ENCODE data around the gene FNBP1L. TPM values are rescaled to one million over a fixed set of nuclear protein-coding genes. Genes with fewer than 3 reads are reported as not detected.
A peak's percentile ranks its signal among the peaks of the same experiment; 100 is the strongest.
"Not testable (repeated sequence)": the region's sequence is repeated elsewhere in the genome, so short reads cannot be mapped to it uniquely, and the experiment has no call there.

The FNBP1L gene
- total and polyA plus RNA-seq, 7 donors, result 13.4 to 30.7 (median 20.1) TPM

GRCh38 chr1:93588955-93589354 is 141.0 kb downstream of the FNBP1L start:
- intact Hi-C loops (cut with DNase I), result no loop called here
- no peak for TF ChIP-seq POLR2AphosphoS5 (IDR thresholded peaks at IDR 0.05)
- TF ChIP-seq EP300 (IDR thresholded peaks at IDR 0.05), result no peak
- no peak for DNase-seq
- Histone ChIP-seq H3K27me3 (no peaks in the 10 kb centered on the region), H3K36me3 (peaks cover 0 to 32% (median 12%) of the 10 kb centered on the region in 4 donors), H3K9me3 (no peaks in the 10 kb centered on the region), H3K27ac (no peak overlapping the region), H3K4me3 (no peak overlapping the region), H3K4me1 (peaks cover 0 to 39% (median 38%) of the 10 kb centered on the region in 4 donors)
- 96 to 97% methylated on average over 20 of the region's 20 CpGs for WGBS, 2 donors

- H3K9me3 ChIP-seq; H3K27me3 ChIP-seq; H3K4me3 ChIP-seq; intact Hi-C loops (cut with DNase I); DNase-seq: not testable (repeated sequence)
- Histone ChIP-seq H3K27ac (peak overlapping the region in 1 of 4 donors; percentile 51), H3K4me1 (peaks cover 0 to 44% (median 39%) of the 10 kb centered on the region in 4 donors), H3K36me3 (peaks cover 0 to 32% (median 12%) of the 10 kb centered on the region in 4 donors)
- WGBS, 2 donors, result 13 to 53% methylated on average over 3 of the region's 3 CpGs
Observed at GRCh38 chr1:93591291-93591675, 143.4 kb downstream of the FNBP1L start.

GRCh38 chr1:93591676-93592550 is 144.0 kb downstream of the FNBP1L start:
- Histone ChIP-seq H3K36me3 (peaks cover 0 to 32% (median 12%) of the 10 kb centered on the region in 4 donors), H3K4me3 (no peak overlapping the region), H3K9me3 (no peaks in the 10 kb centered on the region), H3K4me1 (peaks cover 0 to 50% (median 44%) of the 10 kb centered on the region in 4 donors), H3K27me3 (no peaks in the 10 kb centered on the region), H3K27ac (peak overlapping the region in 3 of 4 donors; percentile 29 to 51 (median 39))
- DNase-seq, result peak; percentile 65
- TF ChIP-seq POLR2AphosphoS5 (IDR thresholded peaks at IDR 0.05) (peak in 1 of 4 donors; percentile 21), POLR2A (IDR thresholded peaks at IDR 0.05) (no peak), CTCF (IDR thresholded peaks at IDR 0.05) (no peak), EP300 (IDR thresholded peaks at IDR 0.05) (no peak)
- intact Hi-C loops (cut with DNase I), result no loop called here
- 11 to 35% methylated on average over 17 of the region's 17 CpGs for WGBS, 2 donors

GRCh38 chr1:93592551-93592949 is 144.6 kb downstream of the FNBP1L start:
- DNase-seq, result peak; percentile 65

GRCh38 chr1:93593854-93594602 is 146.1 kb downstream of the FNBP1L start:
- peak; percentile 46 for DNase-seq
- TF ChIP-seq POLR2A (IDR thresholded peaks at IDR 0.05), result no peak
- TF ChIP-seq EP300 (IDR thresholded peaks at IDR 0.05), result no peak
- no peak for TF ChIP-seq CTCF (IDR thresholded peaks at IDR 0.05)
- no peak for TF ChIP-seq POLR2AphosphoS5 (IDR thresholded peaks at IDR 0.05)
- Histone ChIP-seq H3K4me3 (no peak overlapping the region), H3K36me3 (peaks cover 0 to 12% (median 6%) of the 10 kb centered on the region in 4 donors), H3K4me1 (peaks cover 0 to 71% (median 63%) of the 10 kb centered on the region in 4 donors), H3K27me3 (no peaks in the 10 kb centered on the region), H3K27ac (peak overlapping the region in 1 of 4 donors; percentile 51), H3K9me3 (no peaks in the 10 kb centered on the region)
- WGBS, 2 donors, result 38 to 76% methylated on average over 13 of the region's 13 CpGs
- intact Hi-C loops (cut with DNase I), result no loop called here

More at GRCh38 chr1:93592551-93592949, 144.6 kb downstream of the FNBP1L start:
- peaks cover 0 to 27% (median 12%) of the 10 kb centered on the region in 4 donors for H3K36me3 ChIP-seq
- 16 to 60% methylated on average over 6 of the region's 6 CpGs for WGBS, 2 donors
- no peaks in the 10 kb centered on the region for H3K27me3 ChIP-seq
- intact Hi-C loops (cut with DNase I), result no loop called here
- no peaks in the 10 kb centered on the region for H3K9me3 ChIP-seq
- H3K4me3 ChIP-seq, result no peak overlapping the region
- peak overlapping the region in 3 of 4 donors; percentile 19 to 51 (median 39) for H3K27ac ChIP-seq
- H3K4me1 ChIP-seq, result peaks cover 0 to 56% (median 50%) of the 10 kb centered on the region in 4 donors
- TF ChIP-seq POLR2A (IDR thresholded peaks at IDR 0.05) (no peak), CTCF (IDR thresholded peaks at IDR 0.05) (no peak), POLR2AphosphoS5 (IDR thresholded peaks at IDR 0.05) (no peak), EP300 (IDR thresholded peaks at IDR 0.05) (no peak)
